Measurements from ENCODE around the gene GRM7. TPM values are rescaled to one million over a fixed set of nuclear protein-coding genes. Genes with fewer than 3 reads are reported as not detected.

The GRM7 gene
- total and polyA plus RNA-seq, 2 of the 4 experiments (the other 2 are of a cell fraction) = not detected

DNA sequence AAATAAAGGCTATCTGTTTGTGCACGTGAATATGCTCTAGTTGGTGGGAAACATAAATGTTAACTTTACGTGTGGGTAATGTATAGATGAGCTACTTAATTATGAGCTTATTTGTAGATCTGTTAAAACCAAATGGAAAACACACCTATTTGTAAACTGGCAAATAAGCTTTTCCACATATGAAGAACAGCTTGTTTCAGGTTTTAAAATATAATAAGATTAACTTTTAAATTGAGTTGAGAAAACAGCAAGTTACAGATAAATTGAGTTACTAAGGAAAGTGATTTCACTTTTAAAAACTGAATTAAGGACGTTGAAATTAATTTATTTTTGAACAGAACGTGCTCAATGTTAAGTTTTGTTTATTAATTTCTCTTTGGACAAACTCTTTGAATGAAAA, 140.5 kb downstream of the GRM7 start:
- DNase-seq = no peak
- in situ Hi-C loops (cut with MboI; ENCODE audit: low sequenced_read_pairs) = no loop called here
- Histone ChIP-seq H2AK9ac (replicated peaks; ENCODE audit: low read depth, low read length, poor library complexity) (no peak overlapping the region), H3K4ac (ENCODE audit: low read depth, low read length) (no peak overlapping the region), H2AK5ac (ENCODE audit: low read depth, low read length) (no peak overlapping the region), H4K8ac (ENCODE audit: low read depth in 2 of 2, low read length in 2 of 2) (no peak overlapping the region), H3K18ac (ENCODE audit: low read depth, low read length) (no peak overlapping the region), H3K23ac (ENCODE audit: low read depth, low read length) (no peak overlapping the region), H3K36me3 (ENCODE audit: control insufficient read depth, insufficient read depth, low read length) (no peaks in the 10 kb centered on the region), H3K79me1 (ENCODE audit: low read depth in 1 of 2, low read length in 2 of 2) (no peaks in the 10 kb centered on the region), H2BK15ac (ENCODE audit: low read depth, low read length) (no peak overlapping the region), H3K27me3 (ENCODE audit: control insufficient read depth, insufficient read depth, low read length) (no peaks in the 10 kb centered on the region), H3K4me2 (ENCODE audit: low read depth, low read length) (no peak overlapping the region), H2BK5ac (ENCODE audit: low read depth, low read length, poor library complexity, severe bottlenecking) (no peak overlapping the region), H2BK20ac (ENCODE audit: low read depth, low read length) (no peak overlapping the region), H3K56ac (ENCODE audit: extremely low read depth, insufficient read depth, low read length) (no peak overlapping the region), H4K20me1 (ENCODE audit: insufficient read depth, low read length) (no peaks in the 10 kb centered on the region), H3K4me3 (ENCODE audit: insufficient read depth, low read depth, low read length) (no peak overlapping the region), H3K9me1 (ENCODE audit: insufficient read depth, low read length) (no peaks in the 10 kb centered on the region), H4K91ac (ENCODE audit: insufficient read depth, low read depth, low read length) (no peak overlapping the region), H3K27ac (ENCODE audit: insufficient read depth, low read length) (no peak overlapping the region), H3K9me3 (ENCODE audit: control insufficient read depth, insufficient read depth, low read length) (peaks cover 13% of the 10 kb centered on the region), H3K9ac (ENCODE audit: low read depth, low read length) (no peak overlapping the region), H4K5ac (ENCODE audit: low read depth, low read length) (no peak overlapping the region), H3K4me1 (ENCODE audit: control insufficient read depth, insufficient read depth, low read length) (no peaks in the 10 kb centered on the region), H2BK120ac (ENCODE audit: low read depth, low read length) (no peak overlapping the region), H2AFZ (replicated peaks; ENCODE audit: low read length, poor library complexity) (no peak overlapping the region), H3K14ac (replicated peaks; ENCODE audit: low read depth, low read length) (no peak overlapping the region)
- dilution Hi-C loops (cut with HindIII; ENCODE audit: low sequenced_read_pairs, unreplicated experiment) = no loop called here
- WGBS, 2 experiments (ENCODE audit: extremely low coverage in 2 of 2, insufficient read length in 1 of 2) = no CpG with 5 or more reads among the region's 4 CpGs
- TF ChIP-seq FOS (IDR thresholded peaks at IDR 0.05; ENCODE audit: low read depth, low read length) (no peak), CEBPB (IDR thresholded peaks at IDR 0.05; ENCODE audit: low read depth, low read length) (no peak), MXI1 (IDR thresholded peaks at IDR 0.05; ENCODE audit: borderline replicate concordance, low read depth, low read length) (no peak), CHD1 (IDR thresholded peaks at IDR 0.05; ENCODE audit: low read depth, low read length) (no peak), POLR2A (IDR thresholded peaks at IDR 0.05; ENCODE audit: low read depth, low read length) (no peak)
- ChIA-PET POLR2A (ENCODE audit: unreplicated experiment) (no interaction called here), CTCF (no interaction called here)
- no peak for ATAC-seq (ENCODE audit: low read depth)
- intact Hi-C loops (cut with micrococcal nuclease) = no loop called here
- BruUV-seq (replicated peaks) = no TSS peak

Measured in IMR-90 (cell line).